Activated CD8-positive, alpha-beta memory T cell treated with anti-CD3 and anti-CD28 coated beads for 48 hours (primary cell): Measurements from ENCODE around the gene PATZ1.
"Not testable (repeated sequence)": the region's sequence is repeated elsewhere in the genome, so short reads cannot be mapped to it uniquely, and the experiment has no call there.

ENCODE experiments used
- DNase-seq, 3 experiments: peaks; one replicate each; pipeline ENCODE4 v3.0.0-alpha.2; 2020; ENCODE audit warnings: low read depth in 2 of 3, low spot score in 2 of 3

PATZ1 gene

GRCh38 chr22:31346255-31346732 is at the start of gene PATZ1:
Gene PATZ1, minus strand, starts transcription at chr22:31346346. Its CDS starts 744 bp downstream, at chr22:31345602.
- DNase-seq: peak in 2 of 3 experiments; percentile 33 to 49

GRCh38 chr22:31394326-31394725 is 48.2 kb upstream of the PATZ1 start:
- no peak for DNase-seq

- DNase-seq: no peak
These were observed 47.7 kb upstream of the PATZ1 start for GRCh38 chr22:31393893-31394292.

GRCh38 chr22:31378651-31379050 is 32.5 kb upstream of the PATZ1 start:
- not testable (repeated sequence) for DNase-seq

DNA sequence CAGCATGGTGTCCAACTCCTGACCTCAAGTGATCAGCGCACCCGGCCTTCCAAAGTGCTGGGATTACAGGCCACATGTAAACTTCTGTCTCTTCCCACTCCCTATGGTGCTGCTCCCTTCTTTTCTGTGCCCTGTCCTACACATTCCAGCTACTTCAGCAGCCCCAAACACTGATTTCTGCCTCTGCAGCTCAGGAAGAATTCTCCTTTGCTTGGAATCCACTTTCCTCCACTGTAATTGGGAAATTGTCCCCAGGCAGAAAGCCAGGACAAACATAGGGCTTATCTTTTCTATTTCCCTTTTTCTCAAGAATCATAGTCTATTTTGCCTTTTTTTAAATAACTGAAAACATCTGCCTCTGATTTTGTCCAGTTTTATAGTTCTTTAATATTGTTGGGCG is 32.0 kb upstream of the PATZ1 start:
- no peak for DNase-seq

DNA sequence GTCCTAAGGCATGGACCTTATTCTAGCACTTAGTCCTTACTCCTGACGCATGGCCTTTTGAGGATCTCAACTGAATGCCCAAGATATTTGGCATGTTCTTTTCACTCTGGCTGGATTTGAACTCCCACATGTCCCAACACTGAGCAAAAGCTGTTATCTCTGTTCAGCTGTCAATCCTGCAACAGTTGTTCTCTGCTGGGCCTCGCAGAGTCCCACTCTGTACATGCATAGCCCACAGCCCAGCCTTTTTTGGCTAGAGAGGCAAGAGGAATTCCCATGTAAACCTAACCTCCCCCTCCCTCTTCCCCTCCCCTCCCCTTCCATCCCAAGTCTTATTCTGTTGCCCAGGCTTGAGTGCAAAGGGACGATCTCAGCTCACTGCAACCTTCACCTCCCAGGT is 31.5 kb upstream of the PATZ1 start:
- DNase-seq: no peak

- no peak for DNase-seq
These were observed 21.3 kb upstream of the PATZ1 start for GRCh38 chr22:31367426-31367825.

DNA sequence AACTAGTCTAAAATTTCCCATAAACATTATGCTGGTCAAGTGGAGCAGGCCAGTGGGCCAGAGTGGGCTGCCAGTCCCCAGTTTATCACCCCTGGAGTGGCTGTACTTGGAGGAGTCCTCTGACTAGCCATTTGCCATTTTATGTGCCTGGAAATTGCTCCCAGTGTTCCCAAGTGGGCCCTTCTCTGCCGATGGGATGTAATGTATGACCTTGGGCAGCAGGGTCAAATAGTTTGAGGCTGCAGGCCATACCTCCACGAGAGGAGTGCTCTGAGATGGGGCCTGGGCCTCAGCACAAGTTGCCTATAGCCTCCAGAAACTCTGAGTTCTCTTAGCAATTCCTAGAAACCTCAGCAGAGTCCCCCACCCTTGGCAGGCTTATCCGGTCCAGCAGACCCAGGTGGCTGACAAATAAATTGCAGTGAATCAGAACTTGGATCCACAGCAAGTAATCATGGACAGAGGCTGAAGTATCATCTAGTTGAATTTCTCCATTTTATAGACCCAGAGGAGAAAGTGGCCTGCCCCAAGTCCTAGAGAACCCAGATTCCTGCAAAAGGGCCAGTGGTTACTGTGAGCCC is 17.8 kb upstream of the PATZ1 start:
- no peak for DNase-seq

DNA sequence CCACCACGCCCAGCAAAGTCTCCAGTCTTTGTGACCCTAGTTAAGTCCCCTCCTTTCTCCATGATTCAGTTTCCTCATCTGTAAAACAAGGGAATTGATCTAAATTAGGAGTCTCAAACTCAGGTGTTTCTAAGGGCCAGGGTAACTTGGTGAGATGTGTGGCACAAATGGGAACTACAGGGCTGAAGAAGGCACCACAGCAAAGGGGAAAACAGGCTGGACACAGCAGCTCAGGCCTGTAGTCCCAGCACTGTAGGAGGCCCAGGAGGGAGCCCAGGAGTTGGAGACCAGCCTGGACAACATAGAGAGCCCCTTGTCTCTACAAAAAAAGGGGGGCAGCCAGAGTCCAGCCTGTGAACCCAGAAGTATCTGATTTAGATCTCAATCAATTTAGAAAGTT is 15.6 kb upstream of the PATZ1 start:
- DNase-seq: no peak

- DNase-seq: no peak
These were observed 13.9 kb upstream of the PATZ1 start for GRCh38 chr22:31360029-31360428.

- no peak for DNase-seq
These were observed 8.4 kb upstream of the PATZ1 start for GRCh38 chr22:31354515-31354914.

GRCh38 chr22:31350410-31350863 is 4.3 kb upstream of the PATZ1 start:
- DNase-seq: no peak

- no peak for DNase-seq
These were observed 3.8 kb upstream of the PATZ1 start for GRCh38 chr22:31349960-31350359.

DNA sequence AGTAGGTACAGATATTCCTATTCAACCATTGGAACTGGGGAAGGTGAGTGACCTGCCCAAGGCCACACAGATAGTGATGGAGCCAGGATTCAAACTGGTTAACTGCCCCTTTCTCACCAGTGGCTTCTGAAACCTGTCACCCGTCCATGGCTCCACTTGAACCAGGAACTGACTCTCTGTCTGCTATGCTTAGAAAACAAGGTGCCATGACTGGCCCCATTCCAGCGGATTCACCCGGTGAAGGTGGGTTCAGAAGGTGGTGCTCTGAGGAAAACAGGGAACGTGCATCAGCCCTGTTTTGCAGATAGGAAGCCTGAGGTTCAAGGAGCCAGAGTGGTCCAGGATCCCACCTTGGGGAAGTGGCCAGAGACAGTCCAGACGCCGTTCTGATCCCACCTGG is 2.6 kb upstream of the PATZ1 start:
- DNase-seq: no peak

- DNase-seq: not testable (repeated sequence)
These were observed 1.8 kb upstream of the PATZ1 start for GRCh38 chr22:31348009-31348337.

DNA sequence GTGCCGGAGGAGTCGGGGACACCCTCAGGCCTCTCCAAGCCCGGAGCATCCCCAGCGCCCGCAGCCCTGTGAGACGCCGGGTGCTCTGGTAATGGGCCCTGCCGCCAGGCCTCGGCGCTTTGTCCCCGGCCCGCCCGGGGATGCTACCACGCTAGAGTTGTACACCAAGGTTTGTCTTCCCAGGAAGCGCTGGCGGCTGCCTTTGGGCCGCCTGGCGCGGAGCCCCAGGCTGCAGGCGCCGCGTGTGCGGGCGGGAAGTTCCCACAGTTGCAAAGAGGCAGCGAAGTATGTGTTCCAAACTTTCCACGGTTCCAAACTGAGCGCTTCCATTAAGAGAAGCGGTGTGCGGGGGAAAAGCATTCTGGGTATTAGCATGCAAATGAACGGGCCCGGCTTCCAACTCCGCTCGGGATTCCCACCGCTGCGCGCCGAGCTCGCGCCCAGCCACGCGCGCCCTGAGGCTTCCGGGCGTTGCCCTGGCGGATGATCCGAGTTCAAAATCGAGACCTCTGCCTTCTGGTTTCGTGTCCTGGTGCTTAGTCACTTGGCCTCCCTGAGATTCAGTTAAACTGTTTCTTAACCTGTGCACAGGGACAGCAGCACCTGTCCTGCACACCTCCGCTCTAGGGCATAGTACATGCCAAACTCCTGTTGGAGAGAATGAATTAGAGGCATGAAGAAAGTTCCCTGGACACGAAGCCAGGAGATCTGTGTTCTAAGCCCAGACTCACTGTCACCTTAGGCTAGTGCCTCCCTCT is 1.3 kb upstream of the PATZ1 start:
- DNase-seq: peak; percentile 37 to 39 (median 38)

DNA sequence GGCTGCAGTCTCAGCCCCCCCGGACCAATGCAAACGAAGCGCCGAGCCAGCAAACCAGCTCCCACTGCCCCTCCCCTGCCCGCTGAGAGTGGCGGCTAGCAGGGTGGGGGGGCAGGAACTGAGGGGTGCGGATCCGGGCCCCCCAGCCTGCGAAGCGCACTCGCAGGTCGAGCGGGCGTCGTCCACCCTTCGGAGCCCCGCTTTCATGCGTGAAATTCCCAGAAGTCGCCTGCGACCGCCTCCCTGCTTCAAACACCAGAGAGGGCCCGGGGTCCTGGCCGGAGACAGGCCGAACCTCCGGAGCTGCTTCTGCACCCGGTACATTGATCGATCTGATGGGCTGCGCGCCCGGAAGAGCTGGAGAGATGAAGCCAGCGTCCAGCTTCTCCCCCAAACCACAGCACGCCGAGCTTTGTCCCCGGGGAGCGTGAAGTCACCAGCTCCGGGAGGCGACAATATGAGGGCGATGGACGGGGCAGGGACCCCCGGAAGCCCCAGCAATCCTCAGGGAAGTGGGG is 646 bp upstream of the PATZ1 start:
- peak in 2 of 3 experiments; percentile 22 to 36 for DNase-seq

GRCh38 chr22:31345331-31346254 is 553 bp downstream of the PATZ1 start:
- peak; percentile 71 to 81 (median 78) for DNase-seq

GRCh38 chr22:31344578-31345330 is 1.4 kb downstream of the PATZ1 start:
- peak in 2 of 3 experiments; percentile 15 to 44 for DNase-seq

DNA sequence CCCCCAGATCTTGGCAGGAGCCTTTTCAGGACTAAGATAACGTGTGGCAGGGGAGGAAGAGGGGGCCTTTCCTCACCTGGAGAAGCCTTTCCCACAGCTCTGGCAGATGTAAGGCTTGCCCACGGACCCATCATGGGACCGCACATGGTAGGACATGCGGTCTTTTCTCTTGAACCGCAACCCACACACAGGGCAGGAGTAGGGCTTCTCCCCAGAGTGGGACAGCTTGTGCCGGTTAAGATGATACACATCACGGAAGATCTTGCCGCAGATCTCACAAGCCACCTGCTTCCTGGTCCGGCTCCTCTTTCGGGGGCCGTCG is 1.9 kb downstream of the PATZ1 start:
- DNase-seq: no peak
